GM23338 (cell line): ENCODE results near the gene NKX3-2. TPM values are rescaled to one million over a fixed set of nuclear protein-coding genes. Genes with fewer than 3 reads are reported as not detected.

ENCODE experiments used
- ATAC-seq: fragments of 200-7000 bp; cut with Tn5 transposase; 3 replicates; pipeline ENCODE4 v1.9.1; 2020
- DNase-seq: peaks from one replicate; pipeline ENCODE4 v3.0.0-alpha.2; 2015; ENCODE audit warnings: low spot score
- H2AFZ ChIP-seq: fragments of 200-600 bp; sonication (generic); 2 replicates; pipeline ENCODE4 v1.8.0; 2016; ENCODE audit warnings: antibody characterized with exemption, mild to moderate bottlenecking, moderate library complexity
- H3F3A ChIP-seq: fragments of 200-600 bp; sonication (generic); replicated peaks from 2 replicates; pipeline ENCODE4 v1.8.0; 2017; ENCODE audit warnings: antibody characterized with exemption, mixed run types, low read depth
- H3K27ac ChIP-seq: fragments of 200-600 bp; sonication (generic); 2 replicates; pipeline ENCODE4 v1.6.1; 2016; ENCODE audit warnings: low read depth
- H3K27me3 ChIP-seq: fragments of 200-600 bp; sonication (generic); 2 replicates; pipeline ENCODE4 v1.8.0; 2016; ENCODE audit warnings: mild to moderate bottlenecking, mixed run types, moderate library complexity; ENCODE audit not compliant: insufficient read depth
- H3K36me3 ChIP-seq: fragments of 200-600 bp; sonication (generic); 2 replicates; pipeline ENCODE4 v1.8.0; 2016; ENCODE audit warnings: mild to moderate bottlenecking; ENCODE audit not compliant: insufficient read depth
- H3K4me1 ChIP-seq: fragments of 200-600 bp; sonication (generic); 2 replicates; pipeline ENCODE4 v1.8.0; 2016; ENCODE audit warnings: mild to moderate bottlenecking, moderate library complexity; ENCODE audit not compliant: insufficient read depth
- H3K4me2 ChIP-seq: fragments of 200-600 bp; sonication (generic); 2 replicates; pipeline ENCODE4 v1.7.1; 2017; ENCODE audit warnings: mixed run types
- H3K4me3 ChIP-seq: fragments of 200-600 bp; sonication (generic); 2 replicates; pipeline ENCODE4 v1.6.1; 2016; ENCODE audit warnings: mixed run types
- H3K79me2 ChIP-seq: fragments of 200-600 bp; sonication (generic); replicated peaks from 2 replicates; pipeline ENCODE4 v1.8.0; 2017; ENCODE audit warnings: mild to moderate bottlenecking; ENCODE audit not compliant: insufficient read depth
- H3K9me2 ChIP-seq: fragments of 200-600 bp; sonication (generic); 2 replicates; pipeline ENCODE4 v1.8.0; 2017; ENCODE audit not compliant: insufficient read depth
- H4K20me1 ChIP-seq: fragments of 200-600 bp; sonication (generic); replicated peaks from 2 replicates; pipeline ENCODE4 v1.8.0; 2017; ENCODE audit warnings: mild to moderate bottlenecking; ENCODE audit not compliant: insufficient read depth
- H3K27ac Mint-ChIP-seq: 2 replicates; pipeline ENCODE4 v1.8.0; 2020; ENCODE audit warnings: inconsistent platforms, mild to moderate bottlenecking, moderate library complexity, mixed read lengths
- H3K27me3 Mint-ChIP-seq: 3 replicates; pipeline ENCODE4 v1.8.0; 2022; ENCODE audit warnings: low read depth, mild to moderate bottlenecking, moderate library complexity, mixed read lengths, inconsistent platforms; ENCODE audit not compliant: insufficient read depth, poor library complexity
- H3K36me3 Mint-ChIP-seq: 3 replicates; pipeline ENCODE4 v1.8.0; 2021; ENCODE audit warnings: low read depth, mild to moderate bottlenecking, inconsistent platforms, moderate library complexity, mixed read lengths
- H3K4me1 Mint-ChIP-seq: 3 replicates; pipeline ENCODE4 v1.8.0; 2020; ENCODE audit warnings: mild to moderate bottlenecking, inconsistent platforms, mixed read lengths
- H3K4me3 Mint-ChIP-seq: 3 replicates; pipeline ENCODE4 v1.8.0; 2021; ENCODE audit warnings: moderate library complexity, mild to moderate bottlenecking, inconsistent platforms, mixed read lengths
- H3K9me3 Mint-ChIP-seq: 3 replicates; pipeline ENCODE4 v1.8.0; 2020; ENCODE audit warnings: moderate library complexity, mild to moderate bottlenecking, inconsistent platforms, mixed read lengths
- CREB1 ChIP-seq: fragments of 250-450 bp; sonication (Bioruptor Pico); IDR thresholded peaks from 2 replicates; pipeline ENCODE4 v1.5.0; 2020; ENCODE audit warnings: low read depth, mild to moderate bottlenecking, moderate library complexity
- CTCF ChIP-seq, 2 experiments: fragments of 200-600 bp in 1 of 2; sonication (generic) in 1 of 2; conservative IDR thresholded peaks; 2 replicates each; pipeline versions ENCODE4 v1.5.1 to v1.6.1; 2016 to 2017; ENCODE audit warnings: antibody characterized with exemption in 2 of 2, low read depth in 2 of 2, mild to moderate bottlenecking in 2 of 2, moderate library complexity in 1 of 2
- ETS1 ChIP-seq: IDR thresholded peaks from 2 replicates; pipeline ENCODE4 v1.6.1; 2016; ENCODE audit warnings: antibody characterized with exemption
- EZH2 ChIP-seq: fragments of 200-600 bp; sonication (generic); IDR thresholded peaks from one replicate; pipeline ENCODE4 v1.8.0; 2017; ENCODE audit warnings: antibody characterized with exemption, mild to moderate bottlenecking, low read depth; ENCODE audit not compliant: unreplicated experiment
- POLR2AphosphoS5 ChIP-seq: IDR thresholded peaks from 2 replicates; pipeline ENCODE4 v1.6.1; 2016; ENCODE audit warnings: antibody characterized with exemption, low read depth
- ZNF114 ChIP-seq: fragments of 250-450 bp; sonication (Bioruptor Pico); IDR thresholded peaks from 2 replicates; pipeline ENCODE4 v1.5.0; 2020; ENCODE audit warnings: mild to moderate bottlenecking, moderate library complexity
- polyA plus RNA-seq: library from polyadenylated mRNA; unstranded; fragments of >200 nt; fragmentation: Nextera tagmentation; extraction: Ambion mirVana; gene quantifications from 2 replicates; pipeline ENCODE4 v1.2.1, GENCODE V29; 2016
- total RNA-seq: library from RNA; depleted of rRNA; stranded (reverse); fragments of >200 nt; shearing (Covaris generic); gene quantifications from 2 replicates; pipeline ENCODE4 v1.2.3, GENCODE V29; 2014
- TF ChIP-seq, protein P1 (sequence below): IDR thresholded peaks from one replicate; pipeline ENCODE4 v1.6.1; 2018; ENCODE audit warnings: antibody characterized with exemption; ENCODE audit not compliant: unreplicated experiment

Gene NKX3-2
- total and polyA plus RNA-seq, 2 experiments from 2014 or later = 0.14 TPM; not detected in 1

DNA sequence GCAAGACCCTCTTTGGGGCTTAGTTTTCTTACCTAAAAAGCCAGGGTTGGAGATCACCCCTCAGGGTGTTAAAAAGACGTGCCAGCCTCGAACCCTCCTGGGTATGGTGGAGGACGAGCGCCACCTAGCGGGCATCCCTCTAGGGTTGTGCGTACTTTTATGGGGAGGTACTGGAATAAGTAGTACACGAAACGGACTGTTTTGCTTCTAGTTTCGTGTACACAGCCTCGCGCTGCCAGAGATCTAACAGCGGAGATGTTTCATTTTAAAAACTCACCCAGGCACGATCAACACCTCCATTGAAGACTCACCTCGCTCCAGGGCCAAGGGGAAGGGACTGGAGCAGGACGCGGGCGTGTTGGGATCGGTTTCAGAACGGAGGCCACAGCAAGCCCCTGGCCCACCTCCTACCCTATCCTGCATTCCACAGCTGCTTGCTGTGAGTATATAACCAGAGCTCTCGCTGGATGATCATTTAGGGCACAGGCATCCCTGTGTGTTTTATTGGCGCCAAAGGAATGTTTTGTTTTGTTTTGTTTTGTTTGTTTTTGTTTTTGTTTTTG lies 4.8 kb upstream of the NKX3-2 start:
- no peaks in the 10 kb centered on the region for H4K20me1 ChIP-seq
- H3K27me3 Mint-ChIP-seq = peaks cover 42% of the 10 kb centered on the region
- peak overlapping the region; percentile 54 for H3K4me3 ChIP-seq
- peak overlapping the region; percentile 94; the same call in 1 of the 2 replicates for H2AFZ ChIP-seq
- H3K9me3 Mint-ChIP-seq = peaks cover 4% of the 10 kb centered on the region
- H3K27ac Mint-ChIP-seq = no peak overlapping the region
- H3K36me3 ChIP-seq = no peaks in the 10 kb centered on the region
- H3K36me3 Mint-ChIP-seq = peaks cover 4% of the 10 kb centered on the region; the same call in 1 of the 3 replicates
- peak; percentile 29 for ATAC-seq
- TF ChIP-seq CTCF (conservative IDR thresholded peaks at IDR 0.05; ENCODE audit: low read depth in 2 of 2) = peak; percentile 97
- TF ChIP-seq ETS1 = no peak
- H3K4me2 ChIP-seq = peak overlapping the region; percentile 94
- H3K4me1 ChIP-seq = peaks cover 23% of the 10 kb centered on the region
- peak overlapping the region; percentile 80 for H3K4me3 Mint-ChIP-seq
- no peaks in the 10 kb centered on the region for H3K79me2 ChIP-seq
- no peaks in the 10 kb centered on the region; the same call in 1 of the 2 replicates for H3F3A ChIP-seq
- peak; percentile 94 for DNase-seq
- peaks cover 12% of the 10 kb centered on the region for H3K4me1 Mint-ChIP-seq
- no peak overlapping the region for H3K27ac ChIP-seq
- H3K27me3 ChIP-seq = peaks cover 64% of the 10 kb centered on the region
- H3K9me2 ChIP-seq = no peaks in the 10 kb centered on the region; the same call in 1 of the 2 replicates

DNA sequence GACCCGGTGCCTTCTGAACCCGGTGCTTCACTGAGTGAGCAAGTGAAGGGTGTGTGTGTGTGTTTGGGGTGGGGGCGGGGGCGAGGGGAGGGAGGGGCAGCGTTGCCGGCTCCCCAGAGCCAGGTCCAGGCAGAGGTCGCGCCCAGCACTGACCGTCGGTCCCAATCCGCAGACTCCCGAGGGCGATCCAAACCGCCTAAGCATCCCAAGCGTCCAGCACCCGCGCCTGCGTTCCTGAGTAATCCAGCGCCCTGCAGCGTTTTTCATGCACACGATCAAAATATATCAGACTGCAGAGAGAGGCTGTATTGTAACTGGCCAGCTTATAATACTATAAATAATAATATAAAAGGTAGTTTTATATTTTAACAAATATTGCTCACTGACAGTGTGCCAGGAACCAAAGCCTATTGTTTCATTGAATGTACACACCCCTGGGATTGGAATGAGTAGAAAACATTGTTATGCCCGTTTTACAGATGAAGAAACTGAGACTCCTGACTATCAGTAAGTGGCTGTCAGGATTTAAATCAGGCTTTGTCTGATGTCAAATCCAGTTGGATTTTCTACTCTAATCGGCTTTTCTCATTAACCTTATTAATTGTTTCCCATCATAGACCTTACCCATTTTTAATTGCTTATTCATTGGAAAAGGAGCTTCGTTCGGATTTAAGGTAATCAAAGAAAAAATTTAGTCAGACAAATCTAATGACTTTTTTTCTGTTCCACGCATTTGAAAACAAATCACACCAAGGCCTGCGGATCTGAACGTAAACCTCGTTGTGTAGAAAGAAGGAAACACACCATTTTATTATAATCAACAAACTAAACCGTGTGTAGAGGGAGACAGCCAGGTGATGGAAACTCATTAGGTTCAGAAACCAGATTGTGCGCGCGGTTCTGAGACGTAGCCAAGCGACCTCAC lies 4.0 kb upstream of the NKX3-2 start:
- Histone ChIP-seq H3K79me2 (no peaks in the 10 kb centered on the region), H3K9me2 (no peaks in the 10 kb centered on the region; the same call in 1 of the 2 replicates), H3F3A (peaks cover 4% of the 10 kb centered on the region), H4K20me1 (0 out of 2 replicates have a peak, but pooled peaks cover 2% of the 10 kb centered on the region), H3K36me3 (no peaks in the 10 kb centered on the region), H3K27me3 (peaks cover 72% of the 10 kb centered on the region), H3K4me1 (peaks cover 28% of the 10 kb centered on the region), H2AFZ (peak overlapping the region; percentile 99), H3K4me3 (peak overlapping the region; percentile 87), H3K4me2 (peak overlapping the region; percentile 94), H3K27ac (no peak overlapping the region)
- Mint-ChIP-seq H3K36me3 (peaks cover 4% of the 10 kb centered on the region; the same call in 1 of the 3 replicates), H3K27me3 (peaks cover 49% of the 10 kb centered on the region), H3K4me3 (peak overlapping the region; percentile 86), H3K4me1 (peaks cover 15% of the 10 kb centered on the region), H3K9me3 (peaks cover 4% of the 10 kb centered on the region), H3K27ac (no peak overlapping the region)
- no peak; the same call in 2 of the 3 replicates for ATAC-seq
- peak; percentile 3 for DNase-seq
- no peak for TF ChIP-seq ZNF114 (CRISPR knock-in tag)
- TF ChIP-seq EZH2 = peak; percentile 27
- TF ChIP-seq POLR2AphosphoS5 = no peak
- no peak for TF ChIP-seq CTCF (conservative IDR thresholded peaks at IDR 0.05; ENCODE audit: low read depth in 2 of 2)
- TF ChIP-seq CREB1 (CRISPR knock-in tag) = no peak
- TF ChIP-seq, protein P1, sequence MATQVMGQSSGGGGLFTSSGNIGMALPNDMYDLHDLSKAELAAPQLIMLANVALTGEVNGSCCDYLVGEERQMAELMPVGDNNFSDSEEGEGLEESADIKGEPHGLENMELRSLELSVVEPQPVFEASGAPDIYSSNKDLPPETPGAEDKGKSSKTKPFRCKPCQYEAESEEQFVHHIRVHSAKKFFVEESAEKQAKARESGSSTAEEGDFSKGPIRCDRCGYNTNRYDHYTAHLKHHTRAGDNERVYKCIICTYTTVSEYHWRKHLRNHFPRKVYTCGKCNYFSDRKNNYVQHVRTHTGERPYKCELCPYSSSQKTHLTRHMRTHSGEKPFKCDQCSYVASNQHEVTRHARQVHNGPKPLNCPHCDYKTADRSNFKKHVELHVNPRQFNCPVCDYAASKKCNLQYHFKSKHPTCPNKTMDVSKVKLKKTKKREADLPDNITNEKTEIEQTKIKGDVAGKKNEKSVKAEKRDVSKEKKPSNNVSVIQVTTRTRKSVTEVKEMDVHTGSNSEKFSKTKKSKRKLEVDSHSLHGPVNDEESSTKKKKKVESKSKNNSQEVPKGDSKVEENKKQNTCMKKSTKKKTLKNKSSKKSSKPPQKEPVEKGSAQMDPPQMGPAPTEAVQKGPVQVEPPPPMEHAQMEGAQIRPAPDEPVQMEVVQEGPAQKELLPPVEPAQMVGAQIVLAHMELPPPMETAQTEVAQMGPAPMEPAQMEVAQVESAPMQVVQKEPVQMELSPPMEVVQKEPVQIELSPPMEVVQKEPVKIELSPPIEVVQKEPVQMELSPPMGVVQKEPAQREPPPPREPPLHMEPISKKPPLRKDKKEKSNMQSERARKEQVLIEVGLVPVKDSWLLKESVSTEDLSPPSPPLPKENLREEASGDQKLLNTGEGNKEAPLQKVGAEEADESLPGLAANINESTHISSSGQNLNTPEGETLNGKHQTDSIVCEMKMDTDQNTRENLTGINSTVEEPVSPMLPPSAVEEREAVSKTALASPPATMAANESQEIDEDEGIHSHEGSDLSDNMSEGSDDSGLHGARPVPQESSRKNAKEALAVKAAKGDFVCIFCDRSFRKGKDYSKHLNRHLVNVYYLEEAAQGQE = no peak
- no peak for TF ChIP-seq ETS1
